CD4-positive, alpha-beta T cell treated with Interleukin-17A for 1 hour (primary cell): ENCODE results near the gene GPX4.

Experiments used
- DNase-seq: peaks from one replicate; pipeline ENCODE4 v3.0.0-alpha.2; 2020

The GPX4 gene

DNA sequence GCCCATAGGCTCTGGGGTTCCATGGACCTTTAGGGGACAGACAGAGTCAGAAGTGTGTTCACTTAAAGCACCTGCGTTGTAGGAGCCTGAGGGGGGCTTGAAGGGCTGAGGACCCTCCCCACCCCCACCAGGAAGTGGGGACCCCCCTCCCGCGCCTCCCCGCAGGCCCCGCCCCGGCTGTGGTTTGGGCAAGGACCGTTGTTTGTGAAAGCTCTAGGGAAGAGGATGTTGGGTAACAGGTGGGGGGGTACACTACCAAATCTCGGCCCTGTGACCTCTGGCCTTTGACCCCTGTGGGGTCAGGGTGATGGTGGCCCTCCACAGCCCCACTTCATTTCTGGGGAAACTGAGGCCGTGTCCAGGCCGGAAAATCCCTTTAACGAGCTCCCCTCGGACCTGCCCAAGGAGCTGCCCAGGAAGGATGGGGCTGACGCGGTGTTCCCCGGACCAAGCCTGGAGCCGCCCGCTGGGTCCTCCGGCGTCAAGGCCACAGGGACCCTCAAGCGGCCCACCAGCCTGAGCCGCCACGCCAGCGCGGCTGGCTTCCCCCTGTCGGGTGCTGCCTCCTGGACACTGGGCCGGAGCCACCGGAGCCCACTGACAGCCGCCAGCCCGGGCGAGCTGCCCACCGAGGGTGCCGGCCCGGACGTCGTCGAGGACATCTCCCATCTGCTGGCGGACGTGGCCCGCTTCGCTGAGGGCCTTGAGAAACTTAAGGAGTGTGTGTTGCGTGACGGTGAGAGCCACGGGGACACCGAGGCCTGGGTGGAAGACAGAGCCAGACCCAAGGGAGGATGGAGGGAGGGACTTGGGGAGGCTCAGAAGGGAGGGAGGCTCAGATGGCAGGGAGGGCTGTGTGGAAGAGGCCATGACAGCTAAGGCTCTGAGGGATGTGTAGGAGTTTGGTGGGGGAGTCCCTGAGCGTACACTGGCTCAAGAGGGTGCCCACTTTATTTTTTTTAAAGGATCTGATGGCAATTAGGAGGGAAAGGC, 35.5 kb upstream of the GPX4 start:
- peak; percentile 83 for DNase-seq

DNA sequence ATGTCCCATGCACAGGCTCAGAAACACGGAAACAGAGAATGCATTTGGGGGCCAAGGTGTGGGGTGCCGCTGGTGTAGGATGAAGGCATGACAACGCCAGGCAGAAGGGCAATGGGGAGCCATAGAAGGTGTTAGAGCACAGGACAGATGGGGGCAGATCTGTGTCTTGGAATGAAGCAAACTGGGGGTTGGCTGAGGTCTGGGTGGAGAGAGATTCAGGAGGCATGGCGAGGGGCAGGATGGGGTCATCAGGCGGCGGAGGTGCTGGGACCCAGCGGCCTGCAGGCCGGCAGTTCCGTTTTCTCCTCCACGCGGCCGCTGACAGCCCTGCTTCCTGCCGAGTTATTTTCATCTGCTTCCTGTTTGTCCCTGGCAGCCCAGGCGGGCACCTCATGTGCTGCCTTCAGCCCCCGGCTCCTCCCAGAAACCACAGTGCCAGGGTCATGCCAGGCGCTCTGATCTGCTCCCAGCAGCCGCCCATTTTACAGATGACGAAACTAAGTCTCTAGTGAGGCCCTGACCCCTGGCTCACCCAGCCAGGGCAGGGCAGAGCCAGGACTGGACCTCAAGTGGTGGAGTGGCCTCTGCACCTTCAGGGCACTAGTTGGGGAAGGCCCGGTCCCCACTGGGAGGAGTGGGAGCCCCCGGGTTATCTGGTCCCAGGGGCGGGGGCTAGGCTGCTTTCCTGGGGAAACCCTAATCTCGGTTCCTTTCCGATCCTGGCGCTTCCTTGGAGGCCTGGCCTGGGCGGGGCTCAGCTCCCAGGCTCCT, 34.6 kb upstream of the GPX4 start:
- DNase-seq = peak; percentile 86

DNA sequence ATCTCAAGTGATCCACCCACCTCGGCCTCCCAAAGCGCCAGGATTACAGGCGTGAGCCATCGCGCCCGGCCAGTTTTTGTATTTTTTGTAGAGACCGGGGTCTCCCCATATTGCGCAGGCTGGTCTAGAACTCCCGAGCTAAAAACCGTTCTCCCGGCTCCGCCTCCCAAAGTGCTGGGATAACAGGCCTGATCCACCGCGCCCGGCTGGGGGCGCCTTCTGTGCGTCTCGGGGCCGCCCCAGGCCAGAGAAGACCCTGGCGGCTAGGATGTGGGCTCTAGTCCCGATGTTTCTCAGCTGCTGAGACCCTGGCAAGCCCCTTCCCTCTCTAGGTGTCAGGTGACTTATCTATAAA, 33.2 kb upstream of the GPX4 start:
- no peak for DNase-seq

DNA sequence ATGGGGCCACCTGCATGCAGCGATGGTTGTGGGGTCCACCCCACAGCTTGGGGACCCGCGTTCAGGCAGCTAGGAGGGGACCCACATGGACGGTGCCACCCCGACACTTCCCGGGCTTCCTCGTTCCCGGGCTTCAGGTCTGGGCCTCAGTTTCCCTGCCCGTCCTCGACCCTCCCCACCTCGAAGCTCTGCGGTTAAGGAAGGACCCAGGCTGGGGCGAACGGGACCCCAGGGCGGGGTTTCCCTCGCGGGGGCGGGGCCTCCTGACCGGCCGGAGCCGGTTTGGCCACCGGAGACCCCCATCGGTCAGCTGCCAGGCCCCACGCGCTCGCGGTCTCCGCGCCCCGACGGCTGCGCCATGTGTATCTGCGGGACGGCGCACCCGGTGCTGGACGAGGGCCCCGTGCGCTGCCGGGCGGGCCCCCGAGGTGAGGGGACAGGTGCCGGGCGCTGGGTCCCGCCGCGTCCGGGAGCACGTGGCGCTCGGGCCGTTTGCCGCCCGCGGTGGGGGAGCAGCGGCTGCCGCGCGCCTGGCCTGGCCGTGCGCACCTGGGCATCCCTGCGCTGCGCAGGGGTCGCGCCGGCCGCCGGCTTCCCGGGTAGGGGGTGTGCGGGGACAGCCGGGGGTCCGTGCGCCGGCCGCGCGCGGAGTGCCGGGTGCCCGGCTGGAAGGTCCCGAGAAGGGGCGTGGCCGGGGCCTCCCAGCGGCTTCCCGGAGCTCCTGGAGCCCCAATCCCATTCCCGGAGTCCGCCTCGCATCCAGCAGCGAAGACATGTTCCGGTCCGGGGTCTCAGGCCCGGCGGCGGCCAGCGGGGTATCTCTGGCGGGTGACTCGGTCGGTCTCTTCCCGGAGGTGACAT, 32.6 kb upstream of the GPX4 start:
- DNase-seq = no peak

DNA sequence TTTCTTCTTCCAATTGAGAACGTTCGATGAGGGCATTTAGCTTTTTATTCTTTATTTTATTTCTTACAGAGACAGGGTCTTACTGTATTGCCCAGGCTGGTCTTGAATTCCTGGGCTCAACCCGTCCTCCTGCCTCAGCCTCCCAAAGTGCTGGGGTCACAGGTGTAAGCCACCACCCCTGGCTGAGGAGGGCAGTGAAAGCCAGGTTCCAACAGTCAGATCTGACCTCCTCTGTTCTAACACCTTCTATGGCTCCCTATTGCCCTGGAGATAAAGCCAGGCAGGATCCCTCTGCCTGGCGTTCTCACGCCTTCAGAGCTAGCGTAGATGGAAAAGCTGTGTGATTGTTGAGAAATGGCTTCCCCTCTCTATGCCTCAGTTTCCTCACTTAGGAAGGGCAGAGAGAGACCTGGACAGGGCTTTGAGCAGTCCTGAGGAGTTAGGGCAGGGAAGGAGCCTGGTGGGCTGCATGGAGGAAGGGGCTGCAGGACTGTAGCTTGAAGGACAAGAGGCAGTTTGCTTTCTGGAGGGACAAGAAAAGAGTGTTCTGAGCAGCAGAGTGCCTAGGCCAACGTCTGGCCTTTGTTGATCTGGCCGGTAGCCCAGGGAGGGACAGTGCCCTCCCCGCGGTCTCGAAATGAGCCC, 31.3 kb upstream of the GPX4 start:
- no peak for DNase-seq

DNA sequence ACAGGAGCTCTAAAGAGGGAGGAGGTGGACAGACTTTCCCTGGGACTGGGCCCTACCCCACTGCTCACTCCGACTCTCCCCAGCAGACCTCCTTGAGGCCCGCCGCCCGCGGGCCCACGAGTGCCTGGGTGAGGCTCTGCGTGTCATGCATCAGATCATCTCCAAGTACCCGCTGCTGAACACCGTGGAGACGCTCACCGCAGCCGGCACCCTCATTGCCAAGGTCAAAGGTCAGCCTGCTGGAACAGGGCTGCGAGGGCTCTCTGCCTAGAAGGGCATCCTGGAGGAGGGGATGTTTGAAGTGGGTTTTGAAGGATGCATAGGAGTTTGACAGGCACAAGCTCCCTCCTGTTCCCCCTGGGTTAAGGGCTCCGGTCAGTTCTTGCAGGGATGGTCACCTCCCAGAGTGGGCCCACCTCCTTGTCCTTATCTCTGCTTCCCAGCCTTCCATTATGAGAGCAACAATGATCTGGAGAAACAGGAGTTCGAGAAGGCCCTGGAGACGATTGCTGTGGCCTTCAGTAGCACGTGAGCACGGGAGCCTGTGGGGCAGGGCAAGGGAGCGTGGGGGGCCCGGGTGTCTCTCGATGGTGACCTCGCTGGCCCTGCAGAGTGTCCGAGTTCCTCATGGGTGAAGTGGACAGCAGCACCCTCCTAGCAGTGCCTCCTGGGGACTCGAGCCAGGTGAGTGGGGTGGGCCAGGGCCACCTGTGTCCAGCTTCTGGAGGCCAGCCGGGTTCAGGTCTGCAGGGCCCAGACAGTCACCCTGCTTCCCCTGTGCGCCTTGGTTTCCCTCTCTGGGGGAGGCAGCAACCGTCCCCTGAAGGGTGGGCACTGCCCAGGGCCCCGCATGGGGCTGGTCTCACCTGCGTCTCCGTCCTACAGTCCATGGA, 30.5 kb upstream of the GPX4 start:
- no peak for DNase-seq

DNA sequence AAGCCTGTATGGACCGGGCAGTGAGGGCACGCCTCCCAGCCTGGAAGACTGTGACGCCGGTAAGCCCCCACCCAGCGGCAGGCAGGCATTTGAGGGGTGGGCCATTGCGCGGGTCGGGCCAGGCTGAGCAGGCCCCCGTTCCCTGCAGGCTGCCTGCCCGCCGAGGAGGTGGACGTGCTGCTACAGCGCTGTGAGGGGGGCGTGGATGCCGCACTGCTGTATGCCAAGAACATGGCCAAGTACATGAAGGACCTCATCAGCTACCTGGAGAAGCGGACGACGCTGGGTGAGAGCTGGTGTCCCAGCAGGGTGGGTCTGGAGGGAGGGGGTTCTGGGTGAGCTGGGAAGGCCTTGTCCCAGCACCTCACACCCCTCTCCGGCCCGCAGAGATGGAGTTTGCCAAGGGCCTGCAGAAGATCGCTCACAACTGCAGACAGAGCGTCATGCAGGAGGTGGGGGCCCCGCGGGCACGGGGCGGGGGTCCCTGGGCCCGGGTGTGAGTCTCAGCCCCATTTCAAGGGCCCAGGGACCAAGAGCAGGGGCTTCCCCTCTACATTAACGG, 29.8 kb upstream of the GPX4 start:
- DNase-seq = no peak

DNA sequence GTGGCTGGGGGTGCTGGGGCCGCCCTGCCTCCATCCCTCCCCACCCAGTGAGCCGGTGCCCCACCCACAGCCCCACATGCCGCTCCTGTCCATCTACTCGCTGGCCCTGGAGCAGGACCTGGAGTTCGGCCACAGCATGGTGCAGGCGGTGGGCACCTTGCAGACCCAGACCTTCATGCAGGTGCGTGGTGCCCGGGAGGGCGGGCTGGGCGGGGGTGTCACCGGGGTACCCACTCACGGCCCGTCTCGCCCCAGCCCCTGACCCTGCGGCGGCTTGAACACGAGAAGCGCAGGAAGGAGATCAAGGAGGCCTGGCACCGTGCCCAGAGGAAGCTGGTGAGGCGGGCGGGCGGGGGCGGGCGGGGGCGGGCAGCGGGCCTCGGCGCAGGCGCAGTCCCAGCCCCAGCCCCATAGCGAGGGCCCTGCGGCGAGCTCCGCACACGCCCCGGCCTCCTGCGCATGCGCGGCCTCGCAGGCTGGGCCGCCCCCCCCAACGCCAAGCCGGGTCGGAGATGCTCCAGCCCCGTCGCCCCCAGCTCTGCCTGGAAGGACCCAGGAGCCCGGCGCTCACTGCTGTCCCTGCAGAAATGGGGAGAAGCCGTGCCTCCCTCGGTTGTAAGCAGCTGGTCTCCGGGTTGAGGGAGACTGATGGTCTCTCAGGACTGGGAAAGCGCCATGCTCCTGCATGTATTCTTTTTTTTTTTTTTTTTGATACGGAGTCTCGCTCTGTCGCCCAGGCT, 29.1 kb upstream of the GPX4 start:
- DNase-seq = peak; percentile 95

DNA sequence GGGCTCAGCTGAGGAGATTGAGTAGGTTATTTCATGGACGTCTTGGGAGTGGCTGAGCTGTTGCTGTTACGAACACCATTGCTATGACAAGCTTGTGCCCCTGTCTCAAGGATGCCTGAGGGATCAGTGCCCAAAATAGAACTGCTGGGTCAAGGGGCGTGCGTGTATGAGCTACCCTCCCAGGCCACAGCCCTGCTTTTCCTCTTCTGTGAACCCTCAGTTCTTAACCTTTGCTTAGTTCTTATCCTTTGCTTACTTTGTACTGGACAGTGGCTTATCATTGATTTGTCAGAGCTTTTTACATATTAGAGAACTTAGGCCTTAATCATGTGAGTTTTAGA, 27.8 kb upstream of the GPX4 start:
- no peak for DNase-seq

DNA sequence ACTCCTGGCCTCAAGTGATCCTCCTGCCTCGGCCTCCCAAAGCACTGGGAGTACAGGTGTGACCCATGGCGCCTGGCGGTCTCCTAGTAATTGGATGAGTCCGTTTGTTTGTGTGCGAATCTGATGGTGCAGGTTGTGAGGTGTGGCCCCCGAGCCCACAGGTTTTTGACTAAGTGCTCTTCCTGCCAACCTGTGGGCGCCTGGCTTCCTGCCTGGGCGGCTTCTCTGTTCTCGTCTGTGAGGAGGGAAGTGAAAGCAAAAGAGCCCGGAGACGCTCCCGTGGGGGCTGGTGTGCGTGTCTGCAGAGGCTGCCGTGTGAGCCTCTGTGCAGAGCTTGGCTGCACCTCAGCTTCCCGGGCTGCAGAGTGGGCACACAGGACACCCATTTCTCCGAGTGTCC, 26.8 kb upstream of the GPX4 start:
- peak; percentile 96 for DNase-seq

DNA sequence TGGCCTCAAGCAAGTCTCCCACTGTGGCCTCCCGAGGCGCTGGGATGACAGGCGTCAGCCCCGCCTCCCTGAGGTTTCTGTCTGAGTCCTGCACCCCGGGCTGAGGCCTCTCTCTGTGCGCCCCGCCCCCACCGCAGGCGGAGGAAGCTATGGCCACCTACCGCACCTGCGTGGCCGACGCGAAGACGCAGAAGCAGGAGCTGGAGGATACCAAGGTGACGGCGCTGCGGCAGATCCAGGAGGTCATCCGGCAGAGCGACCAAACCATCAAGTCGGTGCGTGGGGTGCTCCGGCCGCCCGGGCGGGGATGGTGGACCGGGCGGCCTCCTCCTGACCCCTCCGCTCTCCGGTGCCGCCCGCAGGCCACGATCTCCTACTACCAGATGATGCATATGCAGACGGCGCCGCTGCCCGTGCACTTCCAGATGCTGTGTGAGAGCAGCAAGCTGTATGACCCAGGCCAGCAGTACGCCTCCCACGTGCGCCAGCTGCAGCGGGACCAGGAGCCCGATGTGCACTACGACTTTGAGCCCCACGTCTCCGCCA, 24.2 kb upstream of the GPX4 start:
- peak; percentile 68 for DNase-seq

DNA sequence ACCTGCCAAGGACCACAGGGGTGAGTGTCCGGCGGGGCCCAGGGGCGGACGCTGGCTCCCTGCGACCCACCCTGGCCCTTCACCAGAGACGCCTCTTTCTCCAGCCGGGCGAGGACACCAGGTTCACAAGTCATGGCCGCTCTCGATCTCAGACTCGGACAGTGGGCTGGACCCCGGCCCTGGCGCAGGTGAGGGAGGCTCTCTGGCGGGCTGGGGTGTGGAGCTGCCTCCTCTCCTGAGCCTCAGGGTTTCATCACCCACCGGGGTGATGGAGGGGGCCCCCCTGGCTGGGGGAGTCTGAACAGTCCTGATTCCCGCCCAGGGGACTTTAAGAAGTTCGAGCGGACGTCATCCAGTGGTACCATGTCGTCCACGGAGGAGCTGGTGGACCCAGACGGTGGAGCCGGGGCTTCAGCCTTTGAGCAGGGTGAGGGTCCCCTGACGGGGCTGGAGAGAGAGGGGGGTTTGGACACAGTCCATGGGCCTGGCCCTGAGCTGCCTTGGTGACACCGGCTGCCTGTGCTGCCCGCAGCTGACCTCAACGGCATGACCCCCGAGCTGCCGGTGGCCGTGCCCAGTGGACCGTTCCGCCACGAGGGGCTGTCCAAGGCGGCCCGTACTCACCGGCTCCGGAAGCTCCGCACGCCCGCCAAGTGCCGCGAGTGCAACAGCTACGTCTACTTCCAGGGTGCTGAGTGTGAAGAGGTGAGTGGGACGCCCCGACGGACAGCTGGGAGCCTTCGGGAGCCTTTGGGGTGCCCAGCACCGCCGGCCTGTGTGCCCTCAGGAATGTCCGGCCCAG, 23.2 kb upstream of the GPX4 start:
- DNase-seq = no peak

DNA sequence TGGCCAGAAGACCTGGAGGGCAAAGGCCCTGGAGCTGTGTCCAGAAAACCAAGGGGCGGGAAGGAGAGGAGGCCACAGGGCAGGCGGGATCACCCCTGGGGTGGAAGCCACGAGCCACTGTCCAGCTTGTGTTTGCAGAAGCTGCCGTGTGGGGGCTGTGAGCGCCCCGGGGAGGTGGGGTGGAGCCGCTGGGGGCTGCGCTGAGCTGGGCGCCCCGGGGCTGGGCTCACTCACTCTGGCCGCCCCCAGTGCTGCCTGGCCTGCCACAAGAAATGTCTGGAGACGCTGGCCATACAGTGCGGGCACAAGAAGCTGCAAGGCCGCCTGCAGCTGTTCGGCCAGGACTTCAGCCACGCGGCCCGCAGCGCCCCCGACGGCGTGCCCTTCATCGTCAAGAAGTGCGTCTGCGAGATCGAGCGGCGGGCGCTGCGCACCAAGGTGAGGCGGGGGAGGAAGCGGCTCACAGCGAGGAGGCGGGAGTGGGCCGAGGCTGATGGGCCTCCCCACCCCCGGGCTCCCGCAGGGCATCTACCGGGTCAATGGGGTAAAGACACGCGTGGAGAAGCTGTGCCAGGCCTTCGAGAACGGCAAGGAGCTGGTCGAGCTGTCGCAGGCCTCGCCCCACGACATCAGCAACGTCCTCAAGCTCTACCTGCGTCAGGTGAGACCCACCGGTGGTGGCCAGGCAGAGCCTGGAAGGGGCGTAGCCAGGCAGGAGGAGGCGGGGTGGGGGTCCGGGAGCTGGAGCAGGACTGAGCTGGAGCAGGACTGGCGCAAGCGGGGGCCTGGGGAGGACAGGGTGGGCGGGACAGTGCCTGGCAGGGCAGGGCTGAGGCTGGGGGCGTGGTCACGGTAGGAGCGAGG, 22.3 kb upstream of the GPX4 start:
- DNase-seq = no peak

DNA sequence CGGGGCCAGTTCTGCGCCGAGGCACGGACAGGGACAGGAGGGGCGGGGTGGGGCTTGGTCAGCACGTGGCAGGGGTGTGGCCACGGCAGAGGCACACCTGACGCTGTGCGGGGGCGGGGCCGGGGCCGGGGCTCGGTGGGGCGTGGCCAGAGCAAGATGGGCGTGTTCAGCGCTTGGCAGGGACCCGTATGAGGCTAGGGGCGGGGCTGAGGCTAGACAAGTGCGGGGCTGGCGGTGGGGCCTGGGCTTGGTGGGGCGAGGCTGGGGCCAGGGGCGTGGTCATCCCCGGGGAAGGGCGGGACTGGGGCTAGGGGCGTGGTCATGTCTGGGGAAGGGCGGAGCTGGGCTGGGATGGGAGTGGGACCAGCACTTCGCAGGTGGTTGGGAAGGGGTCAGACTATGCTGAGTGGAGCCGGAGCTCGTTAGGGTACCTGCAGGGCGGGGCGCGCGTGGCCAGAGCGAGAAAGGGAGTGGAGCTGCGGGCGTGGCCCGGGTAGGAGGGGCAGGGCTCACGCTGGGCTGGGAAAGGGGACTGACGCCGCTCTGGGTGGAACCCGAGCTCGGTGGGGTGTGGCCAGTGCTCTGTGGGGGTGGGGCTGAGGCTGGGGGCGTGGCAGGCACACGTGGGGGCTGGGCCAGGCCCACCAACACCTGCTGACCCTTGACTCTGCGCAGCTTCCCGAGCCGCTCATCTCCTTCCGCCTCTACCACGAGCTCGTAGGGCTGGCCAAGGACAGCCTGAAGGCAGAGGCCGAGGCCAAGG, 21.4 kb upstream of the GPX4 start:
- DNase-seq = peak; percentile 91

DNA sequence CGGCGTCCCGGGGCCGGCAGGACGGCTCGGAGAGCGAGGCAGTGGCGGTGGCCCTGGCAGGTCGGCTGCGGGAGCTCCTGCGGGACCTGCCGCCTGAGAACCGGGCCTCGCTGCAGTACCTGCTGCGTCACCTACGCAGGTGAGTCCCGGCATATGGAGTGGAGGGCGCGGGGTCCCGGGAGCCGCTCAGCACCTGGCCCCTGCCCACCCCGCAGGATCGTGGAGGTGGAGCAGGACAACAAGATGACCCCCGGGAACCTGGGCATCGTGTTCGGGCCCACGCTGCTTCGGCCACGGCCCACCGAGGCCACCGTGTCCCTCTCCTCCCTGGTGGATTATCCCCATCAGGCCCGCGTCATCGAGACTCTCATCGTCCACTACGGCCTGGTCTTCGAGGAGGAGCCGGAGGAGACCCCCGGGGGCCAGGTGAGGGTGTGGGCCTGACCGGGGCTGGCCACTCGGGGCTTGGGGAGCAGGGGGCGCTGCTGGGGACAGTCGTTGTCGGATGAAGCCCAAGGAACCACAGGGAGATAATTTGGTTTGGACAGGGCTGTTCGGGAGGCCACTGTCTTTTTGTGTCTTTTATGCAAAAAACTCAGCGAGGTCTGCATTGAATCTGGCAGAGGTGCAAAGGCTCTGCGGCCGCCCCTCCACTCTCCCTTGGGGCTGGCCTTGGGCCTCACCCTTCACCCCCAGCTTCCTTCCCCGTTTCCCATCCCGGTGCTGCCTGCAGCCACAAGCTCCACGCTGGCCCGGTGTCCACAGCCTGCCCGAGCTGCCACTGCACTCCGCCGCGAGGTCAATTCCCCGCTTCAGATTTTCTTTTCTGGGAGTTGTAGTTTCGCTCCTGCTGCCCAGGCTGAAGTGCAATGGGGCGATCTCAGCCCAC, 20.6 kb upstream of the GPX4 start:
- peak; percentile 4 for DNase-seq
